Keratinocyte (primary cell): ENCODE results near the gene ACSS1. TPM values are rescaled to one million over a fixed set of nuclear protein-coding genes. Genes with fewer than 3 reads are reported as not detected.

ENCODE experiments used
- DNase-seq: peaks from one replicate; pipeline ENCODE4 v3.0.0-alpha.2; 2011; ENCODE audit warnings: low read depth, missing footprints, low spot score
- FAIRE-seq: peaks from 2 replicates; lab custom pipeline; 2011; peaks lifted over from hg19 to GRCh38; lab: Jason Lieb, UNC
- H2AFZ ChIP-seq: 2 replicates; pipeline ENCODE4 v1.6.0; 2012; ENCODE audit warnings: low read length, control low read depth, inconsistent platforms; ENCODE audit not compliant: control insufficient read depth
- H3K27ac ChIP-seq: 2 replicates; pipeline ENCODE4 v1.5.1; 2011; ENCODE audit warnings: low read length; ENCODE audit not compliant: control insufficient read depth, insufficient read depth
- H3K27me3 ChIP-seq: 3 replicates; pipeline ENCODE4 v1.6.0; 2011; ENCODE audit warnings: low read length; ENCODE audit not compliant: control insufficient read depth, insufficient read depth; ENCODE audit errors: extremely low read depth
- H3K36me3 ChIP-seq, 2 experiments: 2 replicates in 1 of 2; 3 replicates in 1 of 2; pipeline ENCODE4 v1.5.1; 2011; ENCODE audit warnings: low read length in 2 of 2, mild to moderate bottlenecking in 1 of 2; ENCODE audit not compliant: control insufficient read depth in 2 of 2, insufficient read depth in 2 of 2; ENCODE audit errors: extremely low read depth in 1 of 2
- H3K4me1 ChIP-seq: 3 replicates; pipeline ENCODE4 v1.5.1; 2011; ENCODE audit warnings: low read length; ENCODE audit not compliant: control insufficient read depth, insufficient read depth; ENCODE audit errors: extremely low read depth
- H3K4me2 ChIP-seq: 3 replicates; pipeline ENCODE4 v1.6.0; 2011; ENCODE audit warnings: low read depth, low read length; ENCODE audit not compliant: control insufficient read depth, insufficient read depth; ENCODE audit errors: extremely low read depth
- H3K4me3 ChIP-seq, 3 experiments: fragments of 200-600 bp in 1 of 3; sonication (generic) in 1 of 3; 2 replicates in 2 of 3; 3 replicates in 1 of 3; pipeline ENCODE4 v1.5.1; 2011 to 2016; ENCODE audit warnings: low read length in 3 of 3, mild to moderate bottlenecking in 3 of 3, control low read depth in 2 of 3, inconsistent platforms in 1 of 3, low read depth in 1 of 3, mixed read lengths in 1 of 3, mixed run types in 1 of 3, moderate library complexity in 1 of 3; ENCODE audit not compliant: control insufficient read depth in 2 of 3, insufficient read depth in 2 of 3; ENCODE audit errors: extremely low read depth in 1 of 3
- H3K79me2 ChIP-seq: 2 replicates; pipeline ENCODE4 v1.6.0; 2012; ENCODE audit warnings: low read length; ENCODE audit not compliant: control insufficient read depth, insufficient read depth
- H3K9ac ChIP-seq: 3 replicates; pipeline ENCODE4 v1.6.0; 2011; ENCODE audit warnings: low read length; ENCODE audit not compliant: control insufficient read depth, insufficient read depth; ENCODE audit errors: extremely low read depth
- H3K9me1 ChIP-seq: 3 replicates; pipeline ENCODE4 v1.6.0; 2011; ENCODE audit warnings: low read length; ENCODE audit not compliant: control insufficient read depth, insufficient read depth; ENCODE audit errors: extremely low read depth
- H3K9me3 ChIP-seq: 2 replicates; pipeline ENCODE4 v1.5.1; 2012; ENCODE audit warnings: low read depth, low read length; ENCODE audit not compliant: control insufficient read depth
- H4K20me1 ChIP-seq: 3 replicates; pipeline ENCODE4 v1.6.0; 2011; ENCODE audit warnings: low read length; ENCODE audit not compliant: control insufficient read depth, insufficient read depth; ENCODE audit errors: extremely low read depth
- CTCF ChIP-seq, 3 experiments: IDR thresholded peaks in 1 of 3; conservative IDR thresholded peaks in 1 of 3; optimal IDR thresholded peaks in 1 of 3; 2 replicates in 2 of 3; 3 replicates in 1 of 3; pipeline versions ENCODE3 to v1.5.1; 2011; ENCODE audit warnings: low read length in 3 of 3, mild to moderate bottlenecking in 3 of 3, moderate library complexity in 2 of 3, control low read depth in 1 of 3, inconsistent platforms in 1 of 3; ENCODE audit not compliant: insufficient read depth in 2 of 3; ENCODE audit errors: extremely low read depth in 1 of 3
- EZH2 ChIP-seq: IDR thresholded peaks from one replicate; pipeline ENCODE4 v1.6.1; 2012; ENCODE audit warnings: inconsistent platforms, mild to moderate bottlenecking, low read length, moderate library complexity
- dilution Hi-C: fragments of 300-500 bp; cut with MboI; formaldehyde crosslinking; loops from one replicate; pipeline ENCODE4 v1.7.0; 2020; ENCODE audit warnings: low sequenced_read_pairs; ENCODE audit not compliant: extremely low pct_ligation_motif_present
- polyA plus RNA-seq, 5 experiments: library from polyadenylated mRNA; depleted of rRNA in 3 of 5; stranded (reverse) in 3 of 5; stranded (forward) in 1 of 5; unstranded in 1 of 5; fragments of >200 nt; gene quantifications; 1 replicate in 1 of 5; 2 replicates in 3 of 5; 3 replicates in 1 of 5; pipeline versions ENCODE4 v1.2.1 to v1.2.3, GENCODE V29; 2011 to 2012; ENCODE audit warnings: missing spikeins in 2 of 5, low read depth in 1 of 5, low replicate concordance in 1 of 5

ACSS1 gene
- polyA plus RNA-seq, 1 donor (not counting 4 experiments of a cell fraction or from before 2014, with no cell fraction given), result 1.5 TPM

DNA sequence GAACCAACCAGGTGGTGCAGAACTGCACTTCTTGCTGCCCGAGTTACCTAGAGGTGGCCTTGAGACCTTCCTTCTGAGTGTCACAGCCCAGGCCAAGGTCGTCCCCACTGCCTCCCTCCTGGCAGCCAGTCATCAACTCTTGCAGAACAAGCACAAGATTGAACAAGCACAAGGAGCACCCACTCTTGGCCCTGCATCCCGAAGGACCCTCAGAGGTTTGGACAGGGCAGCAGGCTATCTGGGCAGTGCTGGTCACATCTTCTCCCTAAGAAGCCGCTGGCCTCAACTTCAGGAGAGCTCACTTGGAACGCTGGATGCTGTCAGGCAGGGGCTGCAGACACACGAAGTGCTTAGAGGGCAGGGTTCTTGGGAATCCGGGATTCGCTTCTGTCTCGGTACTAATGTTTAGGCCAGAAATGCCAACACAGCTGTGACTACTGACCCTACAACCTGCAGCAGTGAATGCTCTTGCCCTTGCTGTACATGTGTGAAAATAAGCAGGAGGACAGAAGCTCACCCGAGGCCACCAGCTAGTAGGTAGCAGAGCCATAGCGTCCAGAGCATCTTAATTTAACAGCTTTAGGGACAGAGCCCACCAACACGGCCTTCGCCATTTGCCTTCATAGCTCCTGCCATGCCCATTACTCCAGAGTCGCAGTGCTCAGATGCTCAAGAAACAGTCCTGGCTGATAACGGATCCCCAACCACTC lies 4.0 kb upstream of the ACSS1 start:
- Histone ChIP-seq H3K9me3 (no peaks in the 10 kb centered on the region), H3K9me1 (no peaks in the 10 kb centered on the region), H3K27me3 (peaks cover 58% of the 10 kb centered on the region), H3K36me3 (no peaks in the 10 kb centered on the region), H2AFZ (no peak overlapping the region), H3K4me3 (no peak overlapping the region), H3K4me2 (no peak overlapping the region), H3K9ac (no peak overlapping the region), H3K79me2 (no peaks in the 10 kb centered on the region), H3K27ac (no peak overlapping the region), H4K20me1 (no peaks in the 10 kb centered on the region), H3K4me1 (peaks cover 6% of the 10 kb centered on the region)
- DNase-seq (no peak), FAIRE-seq (no peak)
- TF ChIP-seq CTCF (optimal IDR thresholded peaks at IDR 0.05 in 1 of 3, IDR thresholded peaks at IDR 0.05 in 1 of 3, conservative IDR thresholded peaks at IDR 0.05 in 1 of 3; ENCODE audit: extremely low read depth in 1 of 3, insufficient read depth in 2 of 3, low read length in 3 of 3) (no peak), EZH2 (no peak)
- dilution Hi-C loops, result no loop called here

- DNase-seq (no peak), FAIRE-seq (no peak)
- Histone ChIP-seq H3K4me1 (peaks cover 12% of the 10 kb centered on the region), H3K4me2 (no peak overlapping the region), H3K27ac (no peak overlapping the region), H3K9ac (no peak overlapping the region), H3K9me3 (no peaks in the 10 kb centered on the region), H3K36me3 (no peaks in the 10 kb centered on the region), H3K27me3 (peaks cover 58% of the 10 kb centered on the region), H3K79me2 (no peaks in the 10 kb centered on the region), H3K4me3 (no peak overlapping the region), H3K9me1 (no peaks in the 10 kb centered on the region), H2AFZ (no peak overlapping the region), H4K20me1 (no peaks in the 10 kb centered on the region)
- no peak for TF ChIP-seq EZH2
- dilution Hi-C loops, result no loop called here
These were observed 3.3 kb upstream of the ACSS1 start for GRCh38 chr20:25061103-25061799.
